NCI-H2227 (cell line): Measurements from ENCODE around the gene TJAP1.
"Not testable (repeated sequence)": the region's sequence is repeated elsewhere in the genome, so short reads cannot be mapped to it uniquely, and the experiment has no call there.

ENCODE experiments used
- DNase-seq: peaks from one replicate; lab custom pipeline; 2025; ENCODE audit not compliant: unreplicated experiment; lab: John Stamatoyannopoulos, UW

TJAP1 gene

GRCh38 chr6:43523284-43523683, 45.9 kb downstream of the TJAP1 start:
- no peak for DNase-seq

- DNase-seq, result no peak
Measured at GRCh38 chr6:43524483-43524961, 47.2 kb downstream of the TJAP1 start.

- no peak for DNase-seq
Measured at GRCh38 chr6:43532201-43532600, 54.8 kb downstream of the TJAP1 start.

- DNase-seq, result not testable (repeated sequence)
Measured at GRCh38 chr6:43538986-43539385, 61.6 kb downstream of the TJAP1 start.

DNA sequence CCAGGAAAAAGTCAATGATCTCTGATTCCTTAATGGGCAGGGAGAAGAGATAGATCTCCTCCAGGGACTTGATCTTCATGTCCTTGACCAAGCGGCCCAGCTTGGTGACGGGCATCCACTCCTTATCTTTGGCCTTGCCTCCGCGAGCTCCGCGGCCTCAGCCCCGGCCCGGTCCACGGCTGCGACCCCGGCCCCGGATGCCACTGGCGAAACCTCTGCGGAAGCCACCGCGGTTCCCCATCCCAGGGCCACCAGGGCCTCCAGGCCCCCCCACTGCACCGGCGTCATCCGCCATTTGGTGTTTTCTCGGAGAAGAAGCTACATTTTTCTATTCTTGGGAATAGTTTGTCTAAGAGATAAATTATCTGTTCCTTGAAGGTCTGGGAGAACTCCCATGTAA, 62.0 kb downstream of the TJAP1 start:
- not testable (repeated sequence) for DNase-seq

GRCh38 chr6:43540507-43540906, 63.1 kb downstream of the TJAP1 start:
- DNase-seq, result no peak

DNA sequence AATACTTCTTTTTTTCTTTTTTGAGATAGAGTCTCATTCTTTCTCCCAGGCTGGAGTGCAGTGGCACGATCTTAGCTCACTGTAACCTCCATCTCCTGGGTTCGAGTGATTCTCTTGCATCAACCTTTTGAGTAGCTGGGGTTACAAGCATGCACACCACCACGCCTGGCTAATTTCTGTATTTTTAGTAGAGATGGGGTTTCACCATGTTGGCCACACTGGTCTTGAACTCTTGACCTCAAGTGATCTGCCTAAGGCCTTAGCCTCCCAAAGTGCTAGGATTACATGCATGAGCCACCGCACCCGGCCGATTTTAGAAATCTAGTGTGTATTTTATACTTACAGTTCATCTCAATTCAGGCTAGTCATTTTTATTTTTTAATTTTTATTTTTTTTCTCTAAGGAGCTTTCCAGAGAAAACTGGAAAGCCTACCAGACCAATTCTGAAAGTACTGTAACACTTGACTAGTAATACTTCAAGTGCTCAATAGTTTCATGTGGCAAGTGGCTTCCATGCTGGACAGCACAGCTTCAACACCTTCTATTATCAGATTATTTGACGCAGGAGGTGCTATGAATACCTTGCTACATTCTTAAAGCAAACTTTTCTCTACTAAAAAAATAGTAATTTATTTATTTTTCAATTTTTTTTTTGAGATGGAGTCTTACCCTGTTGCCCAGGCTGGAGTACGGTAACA, 64.6 kb downstream of the TJAP1 start:
- no peak for DNase-seq

DNA sequence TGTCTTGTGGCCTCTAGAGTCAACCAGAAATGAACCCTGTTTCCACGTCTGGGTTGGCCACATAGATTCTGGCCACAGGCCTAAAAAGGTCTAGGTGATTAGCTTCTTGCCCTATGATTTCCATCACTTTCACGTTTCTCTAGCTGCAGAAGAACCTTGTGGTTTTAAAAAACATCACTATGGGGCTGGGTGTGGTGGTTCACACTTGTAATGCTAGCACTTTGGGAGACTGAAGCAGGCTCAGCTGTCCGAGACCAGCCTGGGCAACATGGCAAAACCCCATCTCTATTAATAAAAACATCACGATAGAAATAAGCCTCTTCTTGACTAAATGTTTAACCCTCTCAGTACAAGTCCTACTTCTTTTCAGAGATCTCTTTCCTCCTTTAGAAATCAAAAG, 67.1 kb downstream of the TJAP1 start:
- no peak for DNase-seq

DNA sequence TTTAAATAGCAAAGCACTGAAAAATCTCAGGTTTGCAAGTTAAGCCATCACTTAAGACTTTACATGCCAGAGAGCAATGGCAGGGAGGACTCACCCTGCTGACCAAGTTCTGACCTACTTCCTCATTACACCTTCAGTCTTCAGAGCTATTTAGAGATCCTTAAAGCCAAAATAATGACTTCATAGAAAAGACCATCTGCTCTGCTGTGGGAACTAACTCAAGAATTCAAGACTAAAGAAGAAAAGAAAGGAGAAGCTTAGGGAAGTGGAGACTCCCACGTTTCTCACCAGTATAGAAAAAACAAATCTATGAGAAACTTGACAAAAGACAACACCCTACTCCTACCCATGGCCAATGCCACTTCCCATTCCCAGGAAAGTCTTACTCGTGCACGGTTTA, 69.9 kb downstream of the TJAP1 start:
- DNase-seq, result no peak
